Fibroblast of lung (primary cell): ENCODE data around the gene RIPK4.

Experiments
- CTCF ChIP-seq, 2 donors: IDR thresholded peaks in 1 of 2; conservative IDR thresholded peaks in 1 of 2; 1 replicate in 1 of 2; 2 replicates in 1 of 2; pipeline ENCODE4 v1.5.1; 2011 to 2012; ENCODE audit warnings: low read length in 2 of 2, control low read depth in 1 of 2, inconsistent platforms in 1 of 2, low read depth in 1 of 2, mild to moderate bottlenecking in 1 of 2
- EZH2 ChIP-seq: IDR thresholded peaks from 2 replicates; pipeline ENCODE4 v1.5.1; 2012; ENCODE audit warnings: low read length, control low read depth, mild to moderate bottlenecking; ENCODE audit errors: missing control alignments

- TF ChIP-seq CTCF (conservative IDR thresholded peaks at IDR 0.05 in 1 of 2, IDR thresholded peaks at IDR 0.05 in 1 of 2; ENCODE audit: low read depth in 1 of 2, low read length in 2 of 2) (no peak), EZH2 (no peak)
Observed at GRCh38 chr21:41713495-41714281, 53.2 kb downstream of the RIPK4 start.
